A673 (cell line): Measurements from ENCODE around the gene CST9. TPM values are rescaled to one million over a fixed set of nuclear protein-coding genes. Genes with fewer than 3 reads are reported as not detected.

Experiments used
- BruUV-seq: library from RNA; stranded (reverse); fragments of 400-500 nt; replicated peaks from 2 replicates; lab custom pipeline; 2021; lab: Mats Ljungman, UMichigan
- CTCF ChIA-PET: fragments of 300-600 bp; sonication (Branson Sonifier 250); formaldehyde crosslinking; loops from one replicate; lab custom pipeline; 2022; ENCODE audit warnings: antibody characterized with exemption; lab: Charles Lee
- POLR2A ChIA-PET: fragments of 300-600 bp; sonication (Branson Sonifier 250); formaldehyde crosslinking; loops from one replicate; lab custom pipeline; 2022; ENCODE audit warnings: antibody characterized with exemption; ENCODE audit not compliant: low non-redundant PET; lab: Charles Lee
- DNase-seq: peaks from one replicate; pipeline ENCODE4 v3.0.0-alpha.2; 2015; ENCODE audit warnings: low spot score
- H3K27ac ChIP-seq: fragments of 200-600 bp; sonication (generic); 2 replicates; pipeline ENCODE4 v1.5.1; 2016; ENCODE audit warnings: mixed run types, low read depth, mild to moderate bottlenecking, mixed read lengths, antibody characterized with exemption, low read length; ENCODE audit not compliant: poor library complexity, severe bottlenecking
- H3K27me3 ChIP-seq: fragments of 200-600 bp; sonication (generic); replicated peaks from 2 replicates; pipeline ENCODE4 v1.6.1; 2017; ENCODE audit warnings: mixed run types, low read depth, mild to moderate bottlenecking, mixed read lengths, antibody characterized with exemption, low read length; ENCODE audit not compliant: insufficient read depth, poor library complexity
- H3K36me3 ChIP-seq: fragments of 200-600 bp; sonication (generic); 2 replicates; pipeline ENCODE4 v1.6.1; 2016; ENCODE audit warnings: mixed run types, mild to moderate bottlenecking, mixed read lengths, antibody characterized with exemption, low read length; ENCODE audit not compliant: insufficient read depth, poor library complexity, severe bottlenecking
- H3K4me1 ChIP-seq: fragments of 200-600 bp; sonication (generic); 2 replicates; pipeline ENCODE4 v1.6.1; 2017; ENCODE audit warnings: mixed run types, mild to moderate bottlenecking, mixed read lengths, antibody characterized with exemption, low read length; ENCODE audit not compliant: insufficient read depth, poor library complexity, severe bottlenecking
- H3K4me3 ChIP-seq: fragments of 200-600 bp; sonication (generic); 2 replicates; pipeline ENCODE4 v1.5.1; 2016; ENCODE audit warnings: low read depth, mixed run types, mild to moderate bottlenecking, mixed read lengths, low read length; ENCODE audit not compliant: poor library complexity, severe bottlenecking
- H3K9me3 ChIP-seq: fragments of 200-600 bp; sonication (generic); 2 replicates; pipeline ENCODE4 v1.6.1; 2016; ENCODE audit warnings: mixed run types, low read depth, mild to moderate bottlenecking, mixed read lengths, antibody characterized with exemption, low read length; ENCODE audit not compliant: poor library complexity, severe bottlenecking
- EZH2 ChIP-seq: fragments of 200-600 bp; sonication (generic); IDR thresholded peaks from 2 replicates; pipeline ENCODE4 v1.6.1; 2017; ENCODE audit warnings: borderline replicate concordance, low read depth, mild to moderate bottlenecking, mixed read lengths, antibody characterized with exemption, low read length; ENCODE audit not compliant: poor library complexity, severe bottlenecking
- intact Hi-C: fragments of 100-400 bp; cut with micrococcal nuclease; formaldehyde crosslinking; loops from one replicate; pipeline ENCODE4 v1.10.0; 2022; ENCODE audit not compliant: unreplicated experiment
- total RNA-seq: library from RNA; stranded (reverse); gene quantifications from 2 replicates; pipeline ENCODE4 v1.2.3, GENCODE V29; 2021
- TF ChIP-seq, protein P1 (sequence below): fragments of 300-800, 200-600 bp; sonication (generic); conservative IDR thresholded peaks from 2 replicates; pipeline ENCODE4 v1.5.1; 2017; ENCODE audit warnings: low read depth, mild to moderate bottlenecking, antibody characterized with exemption, low read length, moderate library complexity, mixed read lengths

Gene CST9
- total RNA-seq, 1 experiment from 2014 or later = not detected

DNA sequence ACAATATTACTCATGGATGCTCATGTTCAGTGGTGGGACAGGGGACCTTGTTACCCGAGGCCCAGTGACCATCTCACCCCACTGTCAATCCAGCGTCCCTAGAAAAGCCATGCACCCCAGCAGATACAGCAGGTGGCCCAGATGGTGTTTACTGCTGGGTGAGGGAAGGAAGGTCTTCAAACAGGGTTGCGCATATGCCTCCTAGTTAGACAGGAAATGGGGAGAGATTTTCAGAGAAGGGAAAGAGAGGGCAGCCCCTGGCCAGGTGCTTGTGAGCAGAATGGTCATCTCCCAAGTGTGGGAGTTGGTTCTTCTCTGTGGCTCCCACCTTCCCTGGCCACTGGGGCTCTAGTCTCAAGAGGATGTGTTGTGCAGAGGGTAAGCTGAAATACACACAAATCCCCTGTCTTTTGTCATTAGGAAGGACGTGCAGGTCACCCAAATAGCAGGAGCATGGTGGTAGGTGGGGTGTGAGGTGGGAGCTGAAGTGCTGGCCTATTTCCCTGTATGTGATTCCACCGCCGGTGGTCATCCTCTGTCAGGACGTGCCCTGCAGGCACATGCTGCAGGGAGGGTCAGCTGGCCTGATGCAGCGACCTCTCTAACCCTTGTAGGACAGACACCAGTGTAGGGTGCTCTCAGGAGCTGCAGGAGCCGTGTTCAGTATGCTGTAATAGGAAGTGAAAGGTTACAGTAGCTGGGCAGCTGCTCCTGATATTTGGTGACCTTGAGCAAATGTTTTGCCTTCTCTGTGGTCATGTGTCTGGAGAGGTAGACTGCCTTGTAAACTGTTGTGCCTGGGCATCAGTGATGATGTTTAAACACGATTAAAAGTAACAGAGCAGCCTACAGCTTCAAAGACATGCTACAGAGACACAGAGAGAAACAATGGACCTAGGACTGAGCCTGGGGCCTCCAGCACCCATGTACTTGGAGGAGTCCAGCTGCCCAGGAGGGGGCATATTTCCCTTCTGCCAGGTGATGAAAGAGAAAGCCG, 35.3 kb upstream of the CST9 start:
- TF ChIP-seq, protein P1, sequence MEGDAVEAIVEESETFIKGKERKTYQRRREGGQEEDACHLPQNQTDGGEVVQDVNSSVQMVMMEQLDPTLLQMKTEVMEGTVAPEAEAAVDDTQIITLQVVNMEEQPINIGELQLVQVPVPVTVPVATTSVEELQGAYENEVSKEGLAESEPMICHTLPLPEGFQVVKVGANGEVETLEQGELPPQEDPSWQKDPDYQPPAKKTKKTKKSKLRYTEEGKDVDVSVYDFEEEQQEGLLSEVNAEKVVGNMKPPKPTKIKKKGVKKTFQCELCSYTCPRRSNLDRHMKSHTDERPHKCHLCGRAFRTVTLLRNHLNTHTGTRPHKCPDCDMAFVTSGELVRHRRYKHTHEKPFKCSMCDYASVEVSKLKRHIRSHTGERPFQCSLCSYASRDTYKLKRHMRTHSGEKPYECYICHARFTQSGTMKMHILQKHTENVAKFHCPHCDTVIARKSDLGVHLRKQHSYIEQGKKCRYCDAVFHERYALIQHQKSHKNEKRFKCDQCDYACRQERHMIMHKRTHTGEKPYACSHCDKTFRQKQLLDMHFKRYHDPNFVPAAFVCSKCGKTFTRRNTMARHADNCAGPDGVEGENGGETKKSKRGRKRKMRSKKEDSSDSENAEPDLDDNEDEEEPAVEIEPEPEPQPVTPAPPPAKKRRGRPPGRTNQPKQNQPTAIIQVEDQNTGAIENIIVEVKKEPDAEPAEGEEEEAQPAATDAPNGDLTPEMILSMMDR = no peak
- no peak for TF ChIP-seq EZH2
- POLR2A ChIA-PET = no interaction called here
- intact Hi-C loops = no loop called here
- no peaks in the 10 kb centered on the region for H3K9me3 ChIP-seq
- H3K36me3 ChIP-seq = no peaks in the 10 kb centered on the region
- H3K4me1 ChIP-seq = no peaks in the 10 kb centered on the region
- CTCF ChIA-PET = no interaction called here
- BruUV-seq = no TSS peak
- H3K27ac ChIP-seq = no peak overlapping the region
- DNase-seq = no peak
- H3K4me3 ChIP-seq = no peak overlapping the region
- H3K27me3 ChIP-seq = no peaks in the 10 kb centered on the region

DNA sequence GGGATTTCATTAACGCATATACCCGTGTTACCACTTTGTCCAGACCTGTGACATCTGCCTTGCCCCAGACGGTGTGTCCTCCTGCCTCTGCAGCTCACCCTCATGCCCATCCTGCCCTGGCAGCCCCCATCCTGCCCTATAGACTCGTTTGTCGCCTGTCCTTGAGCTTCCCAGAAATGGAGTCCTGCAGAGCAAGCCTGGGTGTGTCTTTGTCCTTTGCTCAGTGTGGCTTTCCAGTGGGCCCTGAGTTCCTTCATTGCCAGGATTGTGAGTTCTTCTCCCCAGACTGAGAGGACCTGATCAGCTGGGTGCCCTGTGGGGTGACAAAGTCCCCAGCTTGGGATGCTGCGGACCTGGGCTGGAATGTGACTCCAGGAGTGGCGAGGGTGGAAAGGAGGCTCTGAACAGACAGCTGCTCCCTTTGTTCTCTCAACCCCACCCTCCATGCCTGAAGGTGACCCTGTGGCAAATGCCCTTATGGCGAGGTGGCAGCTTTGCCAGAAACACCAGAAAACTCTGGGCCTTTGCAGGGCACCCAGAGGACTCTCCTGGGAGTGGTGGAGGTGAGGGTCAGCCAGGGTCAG, 34.4 kb upstream of the CST9 start:
- H3K27ac ChIP-seq = no peak overlapping the region
- TF ChIP-seq, protein P1 = no peak
- no peak for TF ChIP-seq EZH2
- BruUV-seq = no TSS peak
- H3K36me3 ChIP-seq = no peaks in the 10 kb centered on the region
- DNase-seq = no peak
- no peaks in the 10 kb centered on the region for H3K27me3 ChIP-seq
- intact Hi-C loops = no loop called here
- H3K9me3 ChIP-seq = no peaks in the 10 kb centered on the region
- ChIA-PET POLR2A (no interaction called here), CTCF (no interaction called here)
- no peaks in the 10 kb centered on the region for H3K4me1 ChIP-seq
- H3K4me3 ChIP-seq = no peak overlapping the region

DNA sequence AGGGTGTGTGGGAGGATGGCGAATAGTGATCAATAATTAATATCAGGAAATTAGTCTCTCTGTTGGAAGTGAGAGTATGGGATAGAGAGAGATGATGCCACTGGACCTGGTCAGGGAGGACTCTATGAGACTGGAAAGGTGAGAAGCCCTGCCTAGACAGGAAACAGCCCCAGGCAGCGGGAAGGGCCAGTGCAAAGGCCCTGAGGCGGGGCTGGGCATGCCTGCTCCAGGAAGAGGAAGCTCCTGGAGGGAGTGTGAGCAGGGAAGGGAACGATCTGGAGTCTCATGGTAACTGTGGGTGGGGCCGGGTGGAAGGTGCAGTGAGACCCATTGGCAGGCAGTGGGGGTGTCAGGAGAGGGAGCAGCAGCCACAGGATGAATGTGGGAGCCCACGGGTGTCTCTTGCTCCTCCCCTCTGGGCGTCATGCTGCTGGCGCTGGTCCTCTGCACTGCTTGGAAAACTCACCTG, 33.8 kb upstream of the CST9 start:
- POLR2A ChIA-PET = no interaction called here
- no peak for DNase-seq
- TF ChIP-seq EZH2 = no peak
- TF ChIP-seq, protein P1 = no peak
- Histone ChIP-seq H3K27me3 (no peaks in the 10 kb centered on the region), H3K4me3 (no peak overlapping the region), H3K4me1 (no peaks in the 10 kb centered on the region), H3K9me3 (no peaks in the 10 kb centered on the region), H3K27ac (no peak overlapping the region), H3K36me3 (no peaks in the 10 kb centered on the region)
- CTCF ChIA-PET = no interaction called here
- BruUV-seq = no TSS peak
- intact Hi-C loops = no loop called here
